Measurements from ENCODE around the gene ABCC1. TPM values are rescaled to one million over a fixed set of nuclear protein-coding genes. Genes with fewer than 3 reads are reported as not detected.

Gene ABCC1
- total and polyA plus RNA-seq, 4 donors, result 8.6 to 15.5 (median 13.4) TPM

- peak in 2 of 6 donors; percentile 40 to 43 for DNase-seq (ENCODE audit: low read depth in 4 of 6, low spot score in 6 of 6)
- Histone ChIP-seq H3K36me3 (ENCODE audit: control insufficient read depth, insufficient read depth, low read length) (peaks cover 46% of the 10 kb centered on the region), H3K9me3 (ENCODE audit: control insufficient read depth, insufficient read depth, low read length) (peaks cover 10% of the 10 kb centered on the region), H3K27me3 (ENCODE audit: control insufficient read depth, insufficient read depth, low read length) (no peaks in the 10 kb centered on the region), H3K4me3 (ENCODE audit: low read depth, low read length) (no peak overlapping the region), H3K4me1 (ENCODE audit: control insufficient read depth, insufficient read depth, low read length) (no peaks in the 10 kb centered on the region), H3K27ac (ENCODE audit: low read depth, low read length) (no peak overlapping the region)
- WGBS (ENCODE audit: insufficient coverage), result 67% methylated on average over 11 of the region's 17 CpGs
Measured at GRCh38 chr16:16120382-16121184, 171.2 kb downstream of the ABCC1 start.

- Histone ChIP-seq H3K27me3 (ENCODE audit: control insufficient read depth, insufficient read depth, low read length) (no peaks in the 10 kb centered on the region), H3K4me3 (ENCODE audit: low read depth, low read length) (no peak overlapping the region), H3K9me3 (ENCODE audit: control insufficient read depth, insufficient read depth, low read length) (peaks cover 10% of the 10 kb centered on the region), H3K36me3 (ENCODE audit: control insufficient read depth, insufficient read depth, low read length) (peaks cover 45% of the 10 kb centered on the region), H3K27ac (ENCODE audit: low read depth, low read length) (no peak overlapping the region), H3K4me1 (ENCODE audit: control insufficient read depth, insufficient read depth, low read length) (no peaks in the 10 kb centered on the region)
- DNase-seq (ENCODE audit: low read depth in 4 of 6, low spot score in 6 of 6), result no peak
- WGBS (ENCODE audit: insufficient coverage), result 100% methylated on average over 2 of the region's 6 CpGs
Measured at GRCh38 chr16:16121185-16121727, 171.8 kb downstream of the ABCC1 start.

- Histone ChIP-seq H3K4me3 (ENCODE audit: low read depth, low read length) (no peak overlapping the region), H3K9me3 (ENCODE audit: control insufficient read depth, insufficient read depth, low read length) (peaks cover 10% of the 10 kb centered on the region), H3K27me3 (ENCODE audit: control insufficient read depth, insufficient read depth, low read length) (no peaks in the 10 kb centered on the region), H3K27ac (ENCODE audit: low read depth, low read length) (no peak overlapping the region), H3K36me3 (ENCODE audit: control insufficient read depth, insufficient read depth, low read length) (peaks cover 45% of the 10 kb centered on the region), H3K4me1 (ENCODE audit: control insufficient read depth, insufficient read depth, low read length) (no peaks in the 10 kb centered on the region)
- DNase-seq (ENCODE audit: low read depth in 4 of 6, low spot score in 6 of 6), result no peak
- WGBS (ENCODE audit: insufficient coverage), result 98% methylated on average over 7 of the region's 12 CpGs
Measured at GRCh38 chr16:16122264-16122663, 172.8 kb downstream of the ABCC1 start.

- Histone ChIP-seq H3K4me3 (ENCODE audit: low read depth, low read length) (no peak overlapping the region), H3K9me3 (ENCODE audit: control insufficient read depth, insufficient read depth, low read length) (peaks cover 6% of the 10 kb centered on the region), H3K27me3 (ENCODE audit: control insufficient read depth, insufficient read depth, low read length) (no peaks in the 10 kb centered on the region), H3K36me3 (ENCODE audit: control insufficient read depth, insufficient read depth, low read length) (peaks cover 51% of the 10 kb centered on the region), H3K4me1 (ENCODE audit: control insufficient read depth, insufficient read depth, low read length) (no peaks in the 10 kb centered on the region), H3K27ac (ENCODE audit: low read depth, low read length) (no peak overlapping the region)
- 97% methylated on average over 7 of the region's 10 CpGs for WGBS (ENCODE audit: insufficient coverage)
- no peak for DNase-seq (ENCODE audit: low read depth in 4 of 6, low spot score in 6 of 6)
Measured at GRCh38 chr16:16124438-16124837, 175.0 kb downstream of the ABCC1 start.

GRCh38 chr16:16124974-16125373, 175.6 kb downstream of the ABCC1 start:
- no peaks in the 10 kb centered on the region for H3K4me1 ChIP-seq (ENCODE audit: control insufficient read depth, insufficient read depth, low read length)
- no peak for DNase-seq (ENCODE audit: low read depth in 4 of 6, low spot score in 6 of 6)
- H3K9me3 ChIP-seq (ENCODE audit: control insufficient read depth, insufficient read depth, low read length), result peaks cover 6% of the 10 kb centered on the region
- H3K27me3 ChIP-seq (ENCODE audit: control insufficient read depth, insufficient read depth, low read length), result no peaks in the 10 kb centered on the region
- WGBS (ENCODE audit: insufficient coverage), result no CpG with 5 or more reads among the region's 3 CpGs
- peaks cover 50% of the 10 kb centered on the region for H3K36me3 ChIP-seq (ENCODE audit: control insufficient read depth, insufficient read depth, low read length)
- no peak overlapping the region for H3K27ac ChIP-seq (ENCODE audit: low read depth, low read length)
- H3K4me3 ChIP-seq (ENCODE audit: low read depth, low read length), result no peak overlapping the region

- WGBS (ENCODE audit: insufficient coverage), result 97% methylated on average over 4 of the region's 10 CpGs
- Histone ChIP-seq H3K27me3 (ENCODE audit: control insufficient read depth, insufficient read depth, low read length) (no peaks in the 10 kb centered on the region), H3K4me3 (ENCODE audit: low read depth, low read length) (no peak overlapping the region), H3K36me3 (ENCODE audit: control insufficient read depth, insufficient read depth, low read length) (peaks cover 47% of the 10 kb centered on the region), H3K27ac (ENCODE audit: low read depth, low read length) (no peak overlapping the region), H3K4me1 (ENCODE audit: control insufficient read depth, insufficient read depth, low read length) (no peaks in the 10 kb centered on the region), H3K9me3 (ENCODE audit: control insufficient read depth, insufficient read depth, low read length) (peaks cover 6% of the 10 kb centered on the region)
- no peak for DNase-seq (ENCODE audit: low read depth in 4 of 6, low spot score in 6 of 6)
Measured at GRCh38 chr16:16126896-16127295, 177.5 kb downstream of the ABCC1 start.

- Histone ChIP-seq H3K9me3 (ENCODE audit: control insufficient read depth, insufficient read depth, low read length) (peaks cover 6% of the 10 kb centered on the region), H3K4me3 (ENCODE audit: low read depth, low read length) (no peak overlapping the region), H3K27me3 (ENCODE audit: control insufficient read depth, insufficient read depth, low read length) (no peaks in the 10 kb centered on the region), H3K36me3 (ENCODE audit: control insufficient read depth, insufficient read depth, low read length) (peaks cover 47% of the 10 kb centered on the region), H3K27ac (ENCODE audit: low read depth, low read length) (no peak overlapping the region), H3K4me1 (ENCODE audit: control insufficient read depth, insufficient read depth, low read length) (no peaks in the 10 kb centered on the region)
- WGBS (ENCODE audit: insufficient coverage), result 51% methylated on average over 6 of the region's 11 CpGs
- peak in 4 of 6 donors; percentile 31 to 78 (median 60) for DNase-seq (ENCODE audit: low read depth in 4 of 6, low spot score in 6 of 6)
Measured at GRCh38 chr16:16127469-16128116, 178.2 kb downstream of the ABCC1 start.

GRCh38 chr16:16131204-16131603, 181.8 kb downstream of the ABCC1 start:
- no peaks in the 10 kb centered on the region for H3K4me1 ChIP-seq (ENCODE audit: control insufficient read depth, insufficient read depth, low read length)
- H3K36me3 ChIP-seq (ENCODE audit: control insufficient read depth, insufficient read depth, low read length), result peaks cover 43% of the 10 kb centered on the region
- H3K27ac ChIP-seq (ENCODE audit: low read depth, low read length), result no peak overlapping the region
- 89% methylated on average over 3 of the region's 3 CpGs for WGBS (ENCODE audit: insufficient coverage)
- H3K4me3 ChIP-seq (ENCODE audit: low read depth, low read length), result no peak overlapping the region
- no peaks in the 10 kb centered on the region for H3K27me3 ChIP-seq (ENCODE audit: control insufficient read depth, insufficient read depth, low read length)
- H3K9me3 ChIP-seq (ENCODE audit: control insufficient read depth, insufficient read depth, low read length), result no peaks in the 10 kb centered on the region
- no peak for DNase-seq (ENCODE audit: low read depth in 4 of 6, low spot score in 6 of 6)

- Histone ChIP-seq H3K4me1 (ENCODE audit: control insufficient read depth, insufficient read depth, low read length) (no peaks in the 10 kb centered on the region), H3K36me3 (ENCODE audit: control insufficient read depth, insufficient read depth, low read length) (peaks cover 45% of the 10 kb centered on the region), H3K27ac (ENCODE audit: low read depth, low read length) (no peak overlapping the region), H3K27me3 (ENCODE audit: control insufficient read depth, insufficient read depth, low read length) (no peaks in the 10 kb centered on the region), H3K4me3 (ENCODE audit: low read depth, low read length) (no peak overlapping the region), H3K9me3 (ENCODE audit: control insufficient read depth, insufficient read depth, low read length) (no peaks in the 10 kb centered on the region)
- no peak for DNase-seq (ENCODE audit: low read depth in 4 of 6, low spot score in 6 of 6)
- WGBS (ENCODE audit: insufficient coverage), result 97% methylated on average over 10 of the region's 15 CpGs
Measured at GRCh38 chr16:16131659-16132058, 182.2 kb downstream of the ABCC1 start.

Measured in spinal cord (tissue), 10 donors.